Neural progenitor cell (in vitro differentiated cells): ENCODE data around the gene ANO1.

Experiments
- EZH2 ChIP-seq: fragments of 200-600 bp; sonication (generic); IDR thresholded peaks from 2 replicates; pipeline ENCODE4 v1.6.1; 2017; ENCODE audit warnings: antibody characterized with exemption, mild to moderate bottlenecking, moderate library complexity
- TF ChIP-seq, protein P1 (sequence below): fragments of 200-600 bp; sonication (generic); IDR thresholded peaks from 2 replicates; pipeline ENCODE4 v1.5.1; 2017; ENCODE audit warnings: antibody characterized with exemption, mild to moderate bottlenecking

DNA sequence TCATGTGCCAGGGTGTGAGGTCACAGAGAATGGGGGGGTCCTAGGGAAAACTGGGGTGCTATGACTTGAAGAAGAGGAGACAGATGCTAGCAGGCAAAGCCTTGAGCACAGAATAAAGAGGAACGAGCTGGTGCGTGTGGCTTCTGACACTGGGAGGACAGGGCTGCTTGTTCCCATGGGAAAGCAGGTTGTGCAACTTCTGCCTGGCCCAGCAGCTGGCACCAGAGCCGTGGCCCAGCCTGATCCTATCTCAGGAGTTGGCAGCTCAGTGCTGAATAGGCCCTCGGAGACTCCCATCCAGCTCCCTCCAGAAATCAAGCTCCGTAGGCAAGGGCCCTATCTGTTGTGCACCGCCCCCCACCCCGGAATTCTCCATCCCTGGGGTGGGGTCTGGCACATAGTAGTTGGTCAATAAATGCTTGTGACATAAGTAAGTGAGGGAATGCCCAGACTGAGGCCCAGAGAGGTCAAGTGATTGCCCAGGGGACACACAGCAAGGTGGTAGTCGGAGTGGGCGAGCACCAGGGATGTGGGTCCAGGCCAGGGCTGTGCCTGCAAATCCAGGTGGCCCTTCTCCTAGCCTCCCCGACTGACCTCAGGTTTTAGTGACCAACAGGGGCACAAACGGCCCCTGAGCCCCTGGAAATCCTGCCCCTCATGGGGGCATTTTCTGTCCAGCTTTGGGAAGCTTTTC is 105.5 kb downstream of the ANO1 start:
- TF ChIP-seq, protein P1, sequence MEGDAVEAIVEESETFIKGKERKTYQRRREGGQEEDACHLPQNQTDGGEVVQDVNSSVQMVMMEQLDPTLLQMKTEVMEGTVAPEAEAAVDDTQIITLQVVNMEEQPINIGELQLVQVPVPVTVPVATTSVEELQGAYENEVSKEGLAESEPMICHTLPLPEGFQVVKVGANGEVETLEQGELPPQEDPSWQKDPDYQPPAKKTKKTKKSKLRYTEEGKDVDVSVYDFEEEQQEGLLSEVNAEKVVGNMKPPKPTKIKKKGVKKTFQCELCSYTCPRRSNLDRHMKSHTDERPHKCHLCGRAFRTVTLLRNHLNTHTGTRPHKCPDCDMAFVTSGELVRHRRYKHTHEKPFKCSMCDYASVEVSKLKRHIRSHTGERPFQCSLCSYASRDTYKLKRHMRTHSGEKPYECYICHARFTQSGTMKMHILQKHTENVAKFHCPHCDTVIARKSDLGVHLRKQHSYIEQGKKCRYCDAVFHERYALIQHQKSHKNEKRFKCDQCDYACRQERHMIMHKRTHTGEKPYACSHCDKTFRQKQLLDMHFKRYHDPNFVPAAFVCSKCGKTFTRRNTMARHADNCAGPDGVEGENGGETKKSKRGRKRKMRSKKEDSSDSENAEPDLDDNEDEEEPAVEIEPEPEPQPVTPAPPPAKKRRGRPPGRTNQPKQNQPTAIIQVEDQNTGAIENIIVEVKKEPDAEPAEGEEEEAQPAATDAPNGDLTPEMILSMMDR = no peak
- TF ChIP-seq EZH2 = no peak
